Subcutaneous abdominal adipose tissue (tissue), 5 donors: ENCODE measurements around the gene FUT1.
"Not testable (repeated sequence)": the region's sequence is repeated elsewhere in the genome, so short reads cannot be mapped to it uniquely, and the experiment has no call there.

ENCODE experiments used
- H3K27ac ChIP-seq: one replicate; pipeline ENCODE4 v1.7.0; 2013; ENCODE audit warnings: low read depth, mild to moderate bottlenecking, inconsistent platforms, low read length, moderate library complexity
- H3K27me3 ChIP-seq, 5 donors: one replicate each; pipeline ENCODE4 v1.7.0; 2013; ENCODE audit warnings: low read length in 5 of 5, inconsistent platforms in 1 of 5; ENCODE audit not compliant: control insufficient read depth in 5 of 5, insufficient read depth in 4 of 5
- H3K36me3 ChIP-seq, 5 donors: one replicate each; pipeline ENCODE4 v1.7.0; 2013; ENCODE audit warnings: low read length in 5 of 5; ENCODE audit not compliant: control insufficient read depth in 5 of 5, insufficient read depth in 5 of 5
- H3K4me1 ChIP-seq, 5 donors: one replicate each; pipeline ENCODE4 v1.7.0; 2013; ENCODE audit warnings: low read length in 5 of 5, mild to moderate bottlenecking in 3 of 5, moderate library complexity in 1 of 5; ENCODE audit not compliant: control insufficient read depth in 5 of 5, insufficient read depth in 5 of 5
- H3K4me3 ChIP-seq, 5 donors: one replicate each; pipeline ENCODE4 v1.7.0; 2013; ENCODE audit warnings: low read length in 5 of 5, low read depth in 1 of 5
- H3K9ac ChIP-seq, 5 donors: one replicate each; pipeline ENCODE4 v1.7.0; 2013; ENCODE audit warnings: low read length in 5 of 5, mild to moderate bottlenecking in 4 of 5, moderate library complexity in 3 of 5
- H3K9me3 ChIP-seq, 5 donors: one replicate each; pipeline ENCODE4 v1.7.0; 2013; ENCODE audit warnings: low read length in 5 of 5; ENCODE audit not compliant: control insufficient read depth in 5 of 5
- donor health status: healthy.
- donor health status: healthy.
- donor health status: healthy.
- donor health status: healthy.
- donor health status: healthy.

The FUT1 gene

GRCh38 chr19:48770266-48770665 lies 17.8 kb upstream of the FUT1 start:
- Histone ChIP-seq H3K4me1 (peaks cover 0 to 7% (median 2%) of the 10 kb centered on the region in 5 donors), H3K27ac (no peak overlapping the region)

DNA sequence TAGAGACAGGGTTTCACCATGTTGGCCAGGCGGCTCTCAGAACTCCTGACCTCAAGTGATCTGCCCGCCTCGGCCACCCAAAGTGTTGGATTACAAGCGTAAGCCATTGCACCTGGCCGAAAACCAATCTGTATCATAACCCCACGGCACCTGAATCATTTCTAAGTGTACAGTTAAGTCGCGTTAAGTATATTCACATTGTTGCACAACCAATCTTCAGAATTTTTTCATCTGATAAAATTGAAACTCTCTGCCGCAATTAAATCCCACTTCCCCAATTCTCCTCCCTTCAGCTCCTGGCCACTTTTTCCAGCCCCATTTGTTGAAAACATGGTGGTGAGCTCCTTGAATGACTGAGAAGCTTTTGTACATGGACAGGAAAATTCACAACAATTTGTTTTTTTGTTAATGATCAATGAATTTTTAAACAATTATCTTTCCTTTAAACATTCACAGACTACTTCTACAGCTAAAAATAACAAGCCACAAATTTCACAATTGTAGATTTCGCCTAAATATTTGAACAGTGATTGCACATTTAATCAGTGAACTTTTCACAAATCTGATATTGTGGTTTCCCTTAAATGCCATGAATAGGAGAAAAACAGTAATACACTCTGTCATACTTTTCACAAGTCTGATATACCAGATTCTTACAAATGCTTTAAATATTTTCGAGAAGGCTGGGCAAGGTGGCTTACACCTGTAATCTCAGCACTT lies 16.7 kb upstream of the FUT1 start:
- no peaks in the 10 kb centered on the region for H3K9me3 ChIP-seq
- H3K9ac ChIP-seq: no peak overlapping the region
- H3K27ac ChIP-seq: no peak overlapping the region
- peaks cover 0 to 6% (median 0%) of the 10 kb centered on the region in 5 donors for H3K27me3 ChIP-seq
- H3K36me3 ChIP-seq: no peaks in the 10 kb centered on the region
- H3K4me3 ChIP-seq: no peak overlapping the region
- H3K4me1 ChIP-seq: peaks cover 0 to 7% (median 2%) of the 10 kb centered on the region in 5 donors

More at GRCh38 chr19:48770266-48770665, 17.8 kb upstream of the FUT1 start:
- Histone ChIP-seq H3K27me3 (peaks cover 0 to 2% (median 0%) of the 10 kb centered on the region in 5 donors), H3K36me3 (no peaks in the 10 kb centered on the region), H3K9ac (no peak overlapping the region), H3K9me3 (no peaks in the 10 kb centered on the region), H3K4me3 (no peak overlapping the region)

DNA sequence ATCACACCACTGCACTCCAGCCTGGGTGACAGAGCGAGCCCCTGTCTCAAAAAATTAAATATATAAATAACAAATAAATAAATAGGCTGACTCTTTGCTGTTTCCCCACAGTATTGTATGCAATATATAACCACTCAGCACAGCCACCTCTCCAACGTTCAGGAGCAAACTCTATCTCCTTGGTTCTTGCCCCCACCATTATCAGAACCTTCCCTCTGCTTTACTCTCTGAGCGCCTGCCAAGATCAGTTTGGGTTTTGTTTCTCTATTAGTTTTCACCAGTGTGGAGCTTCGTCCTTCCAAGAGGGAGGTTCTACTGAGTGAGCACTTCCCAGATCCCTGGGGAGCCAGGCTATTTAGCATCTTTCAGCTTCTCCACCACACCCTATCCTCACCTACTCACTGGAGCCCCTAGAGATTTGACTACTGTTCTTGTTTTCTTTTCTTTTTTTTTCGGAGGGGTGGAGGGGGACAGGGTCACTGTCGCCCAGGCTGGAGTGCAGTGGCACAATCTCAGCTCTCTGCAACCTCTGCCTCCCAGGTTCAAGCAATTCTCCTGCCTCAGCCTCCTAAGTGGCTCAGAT lies 15.8 kb upstream of the FUT1 start:
- not testable (repeated sequence) for H3K27ac ChIP-seq, H3K9me3 ChIP-seq, H3K9ac ChIP-seq, H3K4me3 ChIP-seq, H3K36me3 ChIP-seq, H3K27me3 ChIP-seq, H3K4me1 ChIP-seq

- not testable (repeated sequence) for H3K4me3 ChIP-seq, H3K9me3 ChIP-seq, H3K27me3 ChIP-seq, H3K4me1 ChIP-seq, H3K36me3 ChIP-seq, H3K27ac ChIP-seq, H3K9ac ChIP-seq
Observed at GRCh38 chr19:48765816-48766215, 13.4 kb upstream of the FUT1 start.

GRCh38 chr19:48760504-48761205 lies 8.2 kb upstream of the FUT1 start:
- Histone ChIP-seq H3K27ac (peak overlapping the region; percentile 76), H3K9me3 (no peaks in the 10 kb centered on the region)

DNA sequence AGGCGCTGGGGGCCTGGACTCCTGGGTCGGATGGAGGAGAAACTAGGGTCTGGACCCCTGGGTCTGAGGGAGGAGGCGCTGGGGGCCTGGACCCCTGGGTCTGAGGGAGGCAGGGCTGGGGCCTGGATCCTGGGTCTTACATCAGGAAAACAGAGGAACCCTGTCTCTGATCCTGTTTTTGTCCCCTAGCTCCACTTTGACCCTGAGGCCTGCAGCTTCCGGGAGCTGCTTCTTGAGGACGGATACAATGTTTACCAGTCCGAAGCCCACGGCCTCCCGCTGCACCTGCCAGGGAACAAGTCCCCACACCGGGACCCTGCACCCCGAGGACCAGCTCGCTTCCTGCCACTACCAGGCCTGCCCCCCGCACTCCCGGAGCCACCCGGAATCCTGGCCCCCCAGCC lies 5.3 kb upstream of the FUT1 start:
- Histone ChIP-seq H3K9me3 (no peaks in the 10 kb centered on the region), H3K9ac (no peak overlapping the region), H3K27ac (no peak overlapping the region), H3K4me1 (peaks cover 0 to 19% (median 10%) of the 10 kb centered on the region in 5 donors), H3K27me3 (peaks cover 0 to 13% (median 9%) of the 10 kb centered on the region in 5 donors), H3K36me3 (no peaks in the 10 kb centered on the region), H3K4me3 (no peak overlapping the region)

More at GRCh38 chr19:48760504-48761205, 8.2 kb upstream of the FUT1 start:
- H3K36me3 ChIP-seq: no peaks in the 10 kb centered on the region
- no peak overlapping the region for H3K4me3 ChIP-seq
- peaks cover 0 to 8% (median 3%) of the 10 kb centered on the region in 5 donors for H3K27me3 ChIP-seq
- peaks cover 0 to 10% (median 4%) of the 10 kb centered on the region in 5 donors for H3K4me1 ChIP-seq
- H3K9ac ChIP-seq: peak overlapping the region in 1 of 5 donors; percentile 41

DNA sequence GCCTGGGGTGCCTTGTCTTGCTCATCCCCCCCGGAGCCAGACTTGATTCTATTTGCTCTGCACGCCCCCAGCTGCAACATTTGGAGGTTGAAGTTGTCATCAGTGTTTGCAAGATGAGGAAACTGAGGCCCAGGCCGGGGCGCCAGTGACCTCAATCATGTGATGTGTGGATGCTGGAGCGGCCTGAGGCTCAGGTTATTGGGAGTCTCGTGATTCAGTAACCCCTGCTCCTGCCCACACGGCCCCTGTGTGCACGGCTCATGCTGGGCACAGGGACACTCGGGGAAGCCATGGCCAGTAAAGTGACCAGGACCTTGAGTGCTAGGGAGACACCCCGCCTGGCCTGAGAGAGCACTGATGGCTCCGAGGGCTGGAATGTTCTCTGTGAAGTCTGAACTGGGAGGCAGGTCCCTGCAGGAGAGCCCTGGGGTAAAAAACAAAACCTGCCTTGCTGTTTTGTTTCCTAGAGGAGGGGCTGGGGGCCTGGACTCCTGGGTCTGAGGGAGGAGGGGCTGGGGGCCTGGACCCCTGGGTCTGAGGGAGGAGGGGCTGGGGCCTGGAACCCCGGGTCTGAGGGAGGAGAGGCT lies 4.7 kb upstream of the FUT1 start:
- Histone ChIP-seq H3K9ac (no peak overlapping the region), H3K4me3 (no peak overlapping the region), H3K27ac (no peak overlapping the region)

GRCh38 chr19:48756686-48757085 lies 4.2 kb upstream of the FUT1 start:
- peaks cover 0 to 26% (median 19%) of the 10 kb centered on the region in 5 donors for H3K4me1 ChIP-seq
- H3K9ac ChIP-seq: no peak overlapping the region
- peaks cover 0 to 14% (median 9%) of the 10 kb centered on the region in 5 donors for H3K27me3 ChIP-seq
- H3K36me3 ChIP-seq: no peaks in the 10 kb centered on the region
- H3K9me3 ChIP-seq: no peaks in the 10 kb centered on the region
- H3K27ac ChIP-seq: no peak overlapping the region
- no peak overlapping the region for H3K4me3 ChIP-seq

More for the DNA sequence above, 4.7 kb upstream of the FUT1 start:
- Histone ChIP-seq H3K27me3 (peaks cover 0 to 12% (median 10%) of the 10 kb centered on the region in 5 donors), H3K36me3 (no peaks in the 10 kb centered on the region), H3K9me3 (no peaks in the 10 kb centered on the region), H3K4me1 (peaks cover 0 to 24% (median 16%) of the 10 kb centered on the region in 5 donors)

GRCh38 chr19:48756212-48756611 lies 3.8 kb upstream of the FUT1 start:
- Histone ChIP-seq H3K9ac (no peak overlapping the region), H3K36me3 (no peaks in the 10 kb centered on the region), H3K4me1 (peaks cover 0 to 29% (median 19%) of the 10 kb centered on the region in 5 donors), H3K9me3 (no peaks in the 10 kb centered on the region), H3K27ac (no peak overlapping the region), H3K4me3 (no peak overlapping the region), H3K27me3 (peaks cover 2 to 17% (median 11%) of the 10 kb centered on the region in 5 donors)
